ENCODE measurements around the gene RGPD8. TPM values are rescaled to one million over a fixed set of nuclear protein-coding genes. Genes with fewer than 3 reads are reported as not detected.
"Not testable (repeated sequence)": the region's sequence is repeated elsewhere in the genome, so short reads cannot be mapped to it uniquely, and the experiment has no call there.

The RGPD8 gene
- total RNA-seq = 1 to 10 TPM; 6.4 to 7.8 TPM

- ATAC-seq (peak; percentile 100), DNase-seq (peak; percentile 94)
- H3K27me3 Mint-ChIP-seq (ENCODE audit: low read depth); H3K9me3 Mint-ChIP-seq (ENCODE audit: insufficient read depth); H3K36me3 Mint-ChIP-seq (ENCODE audit: low read depth); POLR2A ChIA-PET: not testable (repeated sequence)
- peak within 1 kb of the TSS; percentile 80 for H3K4me3 Mint-ChIP-seq
- peak within 1 kb of the TSS; percentile 81 for H3K27ac Mint-ChIP-seq
- peaks cover 18% of the 10 kb centered on the region for H3K4me1 Mint-ChIP-seq (ENCODE audit: low read depth)
- CTCF ChIA-PET = interaction anchor here (0.6 kb wide), 1 partner anchor 173 kb away, joined by 3 read pairs; no protein-coding TSS in a partner anchor
Observed at GRCh38 chr2:112433480-112433879, at the start of gene RGPD8. RGPD8 (minus strand) TSS chr2:112433645; CDS start chr2:112433453, 192 bp downstream.

- Mint-ChIP-seq H3K9me3 (ENCODE audit: insufficient read depth) (no peaks in the 10 kb centered on the region), H3K27me3 (ENCODE audit: low read depth) (peaks cover 2% of the 10 kb centered on the region), H3K4me3 (peak overlapping the region; percentile 96), H3K36me3 (ENCODE audit: low read depth) (peaks cover 26% of the 10 kb centered on the region), H3K27ac (peak overlapping the region; percentile 81), H3K4me1 (ENCODE audit: low read depth) (peaks cover 24% of the 10 kb centered on the region)
- CTCF ChIA-PET = interaction anchor here (0.8 to 1.1 kb wide), 4 partner anchors 18 to 428 kb away, joined by 3 to 6 read pairs (median 4); partner anchors contain the start of genes CHCHD5 and TMEM87B
- no peak for DNase-seq
- no peak for ATAC-seq
- POLR2A ChIA-PET = interaction anchor here (0.9 to 1.1 kb wide), 3 partner anchors 101 to 599 kb away, joined by 3 to 4 read pairs (median 3); partner anchors contain the start of gene ANAPC1
Observed at GRCh38 chr2:112483042-112483473, 49.6 kb upstream of the RGPD8 start.

- Mint-ChIP-seq H3K36me3 (ENCODE audit: low read depth) (peaks cover 22% of the 10 kb centered on the region), H3K4me1 (ENCODE audit: low read depth) (peaks cover 24% of the 10 kb centered on the region), H3K4me3 (peak overlapping the region; percentile 96), H3K9me3 (ENCODE audit: insufficient read depth) (no peaks in the 10 kb centered on the region), H3K27ac (peak overlapping the region; percentile 81), H3K27me3 (ENCODE audit: low read depth) (peaks cover 2% of the 10 kb centered on the region)
- peak; percentile 41 for DNase-seq
- CTCF ChIA-PET = interaction anchor here (0.8 to 1.1 kb wide), 3 partner anchors 18 to 428 kb away, joined by 3 to 6 read pairs (median 4); partner anchors contain the start of genes CHCHD5 and TMEM87B
- ATAC-seq = peak; percentile 13
- POLR2A ChIA-PET = interaction anchor here (0.9 to 1.1 kb wide), 3 partner anchors 101 to 598 kb away, joined by 3 to 4 read pairs (median 3); partner anchors contain the start of gene ANAPC1
Observed at GRCh38 chr2:112482309-112483041, 49.0 kb upstream of the RGPD8 start.

- H3K27me3 Mint-ChIP-seq (ENCODE audit: low read depth) = peaks cover 2% of the 10 kb centered on the region
- H3K27ac Mint-ChIP-seq = peak within 1 kb of the TSS; percentile 87
- H3K36me3 Mint-ChIP-seq (ENCODE audit: low read depth) = peaks cover 21% of the 10 kb centered on the region
- CTCF ChIA-PET = interaction anchor here (0.9 to 2.7 kb wide), 9 partner anchors 10 to 248 kb away, joined by 3 to 29 read pairs (median 5); partner anchors contain the start of genes CHCHD5 and ZC3H8
- no peaks in the 10 kb centered on the region for H3K9me3 Mint-ChIP-seq (ENCODE audit: insufficient read depth)
- H3K4me1 Mint-ChIP-seq (ENCODE audit: low read depth) = peaks cover 24% of the 10 kb centered on the region
- POLR2A ChIA-PET = interaction anchor here (0.6 kb wide), 1 partner anchor 76 kb away, joined by 4 read pairs; no protein-coding TSS in a partner anchor
- ATAC-seq (peak; percentile 82), DNase-seq (peak; percentile 75)
- H3K4me3 Mint-ChIP-seq = peak within 1 kb of the TSS; percentile 96
Observed at GRCh38 chr2:112481528-112482233, 48.2 kb upstream of the RGPD8 start, which contains the start of gene TTL. TTL (plus strand) TSS chr2:112482156; CDS start chr2:112482345, 189 bp downstream.

GRCh38 chr2:112481050-112481527 lies 47.6 kb upstream of the RGPD8 start:
- DNase-seq (peak; percentile 90), ATAC-seq (peak; percentile 84)

GRCh38 chr2:112480530-112481049 lies 47.1 kb upstream of the RGPD8 start:
- POLR2A ChIA-PET = interaction anchor here (0.6 to 1.0 kb wide), 3 partner anchors 15 to 78 kb away, joined by 3 to 4 read pairs (median 3); no protein-coding TSS in a partner anchor
- Mint-ChIP-seq H3K27me3 (ENCODE audit: low read depth) (peaks cover 2% of the 10 kb centered on the region), H3K9me3 (ENCODE audit: insufficient read depth) (no peaks in the 10 kb centered on the region), H3K4me1 (ENCODE audit: low read depth) (peaks cover 19% of the 10 kb centered on the region), H3K36me3 (ENCODE audit: low read depth) (peaks cover 13% of the 10 kb centered on the region), H3K4me3 (peak overlapping the region; percentile 85), H3K27ac (peak overlapping the region; percentile 87)
- no peak for ATAC-seq
- DNase-seq = peak; percentile 39
- CTCF ChIA-PET = interaction anchor here (0.7 to 2.7 kb wide), 17 partner anchors 8 to 325 kb away, joined by 3 to 29 read pairs (median 5); partner anchors contain the start of genes CHCHD5 and ZC3H8

More at GRCh38 chr2:112481050-112481527, 47.6 kb upstream of the RGPD8 start:
- H3K4me3 Mint-ChIP-seq = peak overlapping the region; percentile 85
- H3K27me3 Mint-ChIP-seq (ENCODE audit: low read depth) = peaks cover 2% of the 10 kb centered on the region
- peaks cover 15% of the 10 kb centered on the region for H3K36me3 Mint-ChIP-seq (ENCODE audit: low read depth)
- ChIA-PET POLR2A (interaction anchor here (0.6 kb wide), 1 partner anchor 77 kb away, joined by 4 read pairs; no protein-coding TSS in a partner anchor), CTCF (interaction anchor here (0.7 to 2.7 kb wide), 16 partner anchors 9 to 325 kb away, joined by 3 to 29 read pairs (median 4); partner anchors contain the start of genes CHCHD5 and ZC3H8)
- H3K9me3 Mint-ChIP-seq (ENCODE audit: insufficient read depth) = no peaks in the 10 kb centered on the region
- H3K4me1 Mint-ChIP-seq (ENCODE audit: low read depth) = peaks cover 19% of the 10 kb centered on the region
- H3K27ac Mint-ChIP-seq = peak overlapping the region; percentile 87

GRCh38 chr2:112476434-112476833 lies 43.0 kb upstream of the RGPD8 start:
- ChIA-PET POLR2A (no interaction called here), CTCF (interaction anchor here (1.0 kb wide), 1 partner anchor 106 kb away, joined by 3 read pairs; no protein-coding TSS in a partner anchor)
- DNase-seq = no peak
- no peak for ATAC-seq
- Mint-ChIP-seq H3K27ac (no peak overlapping the region), H3K9me3 (ENCODE audit: insufficient read depth) (no peaks in the 10 kb centered on the region), H3K4me1 (ENCODE audit: low read depth) (peaks cover 6% of the 10 kb centered on the region), H3K36me3 (ENCODE audit: low read depth) (no peaks in the 10 kb centered on the region), H3K4me3 (no peak overlapping the region), H3K27me3 (ENCODE audit: low read depth) (peaks cover 2% of the 10 kb centered on the region)

GRCh38 chr2:112474844-112475486 lies 41.5 kb upstream of the RGPD8 start:
- CTCF ChIA-PET = no interaction called here
- H3K27me3 Mint-ChIP-seq (ENCODE audit: low read depth) = peaks cover 2% of the 10 kb centered on the region
- POLR2A ChIA-PET = no interaction called here
- H3K9me3 Mint-ChIP-seq (ENCODE audit: insufficient read depth) = no peaks in the 10 kb centered on the region
- no peak overlapping the region for H3K27ac Mint-ChIP-seq
- H3K36me3 Mint-ChIP-seq (ENCODE audit: low read depth) = no peaks in the 10 kb centered on the region
- no peak overlapping the region for H3K4me3 Mint-ChIP-seq
- no peak for ATAC-seq
- no peaks in the 10 kb centered on the region for H3K4me1 Mint-ChIP-seq (ENCODE audit: low read depth)
- no peak for DNase-seq

GRCh38 chr2:112472547-112473263 lies 39.3 kb upstream of the RGPD8 start:
- Mint-ChIP-seq H3K36me3 (ENCODE audit: low read depth) (no peaks in the 10 kb centered on the region), H3K9me3 (ENCODE audit: insufficient read depth) (no peaks in the 10 kb centered on the region), H3K27ac (no peak overlapping the region), H3K27me3 (ENCODE audit: low read depth) (peaks cover 13% of the 10 kb centered on the region), H3K4me1 (ENCODE audit: low read depth) (no peaks in the 10 kb centered on the region), H3K4me3 (no peak overlapping the region)
- ATAC-seq (no peak), DNase-seq (no peak)
- CTCF ChIA-PET = interaction anchor here (1.0 to 1.6 kb wide), 2 partner anchors 8 to 11 kb away, joined by 4 to 5 read pairs; no protein-coding TSS in a partner anchor
- POLR2A ChIA-PET = interaction anchor here (0.6 kb wide), 1 partner anchor 73 kb away, joined by 3 read pairs; no protein-coding TSS in a partner anchor

GRCh38 chr2:112465382-112465781 lies 31.9 kb upstream of the RGPD8 start:
- no peak for DNase-seq
- POLR2A ChIA-PET = no interaction called here
- Mint-ChIP-seq H3K27me3 (ENCODE audit: low read depth) (peaks cover 39% of the 10 kb centered on the region), H3K9me3 (ENCODE audit: insufficient read depth) (no peaks in the 10 kb centered on the region), H3K4me1 (ENCODE audit: low read depth) (no peaks in the 10 kb centered on the region), H3K27ac (no peak overlapping the region), H3K4me3 (no peak overlapping the region), H3K36me3 (ENCODE audit: low read depth) (no peaks in the 10 kb centered on the region)
- ATAC-seq = no peak
- CTCF ChIA-PET = no interaction called here
